A549 (cell line): ENCODE measurements around the gene FSTL4. TPM values are rescaled to one million over a fixed set of nuclear protein-coding genes. Genes with fewer than 3 reads are reported as not detected.

Experiments
- ATAC-seq, 2 experiments: fragments of 200-7000 bp in 1 of 2; fragments of >200 bp in 1 of 2; cut with Nextera tagmentation in 1 of 2; cut with Tn5 transposase in 1 of 2; 3 replicates each; pipeline versions ENCODE4 v1.8.0 to v1.9.1; 2018 to 2020; ENCODE audit warnings: mild to moderate bottlenecking in 1 of 2, moderate library complexity in 1 of 2
- CTCF ChIA-PET: fragments of 300-600 bp; sonication (Branson Sonifier 250); formaldehyde crosslinking; extraction: SDS; loops from one replicate; lab custom pipeline; 2021; ENCODE audit warnings: antibody characterized with exemption, inconsistent platforms; lab: Yijun Ruan, JAX
- POLR2A ChIA-PET: fragments of 350-600 bp; formaldehyde crosslinking; extraction: SDS; loops from one replicate; lab custom pipeline; 2021; ENCODE audit warnings: antibody characterized with exemption, inconsistent platforms; lab: Yijun Ruan, JAX
- DNase-seq, 2 experiments: peaks; one replicate each; pipeline versions ENCODE4 v3.0.0 to v3.0.0-alpha.2; 2011 to 2016; ENCODE audit warnings: low read depth in 1 of 2, low spot score in 1 of 2
- FAIRE-seq: peaks from 2 replicates; lab custom pipeline; 2011; peaks lifted over from hg19 to GRCh38; lab: Jason Lieb, UNC
- H3K27ac ChIP-seq, 2 experiments: fragments of >200 bp; sonication (Bioruptor Twin); formaldehyde crosslinking; 3 replicates each; pipeline ENCODE4 v1.5.1; 2016 to 2017
- H3K4me1 ChIP-seq: fragments of >200 bp; sonication (Bioruptor Twin); formaldehyde crosslinking; 3 replicates; pipeline ENCODE4 v1.6.1; 2016
- H3K4me2 ChIP-seq: fragments of >200 bp; sonication (Bioruptor Twin); formaldehyde crosslinking; 3 replicates; pipeline ENCODE4 v1.6.1; 2016
- H3K4me3 ChIP-seq: fragments of >200 bp; sonication (Bioruptor Twin); formaldehyde crosslinking; 3 replicates; pipeline ENCODE4 v1.5.1; 2016
- H3K9me3 ChIP-seq: fragments of >200 bp; sonication (Bioruptor Twin); formaldehyde crosslinking; 3 replicates; pipeline ENCODE4 v1.6.1; 2016
- CBX8 ChIP-seq: fragments of 200-600 bp; sonication (generic); IDR thresholded peaks from 2 replicates; pipeline ENCODE4 v1.6.1; 2016
- CHD2 ChIP-seq: fragments of 150-350 bp; IDR thresholded peaks from 2 replicates; pipeline ENCODE4 v1.6.1; 2014; ENCODE audit warnings: low read length; ENCODE audit not compliant: partially characterized antibody
- CTCF ChIP-seq: fragments of >200 bp; sonication (Bioruptor Twin); formaldehyde crosslinking; IDR thresholded peaks from 3 replicates; pipeline ENCODE4 v1.5.1; 2016
- EP300 ChIP-seq, 2 experiments: fragments of >200 bp; sonication (Bioruptor Twin); formaldehyde crosslinking; IDR thresholded peaks; 2 replicates in 1 of 2; 3 replicates in 1 of 2; pipeline ENCODE4 v1.6.1; 2016 to 2017
- FOXS1 ChIP-seq: fragments of 250-450 bp; sonication (Bioruptor Pico); IDR thresholded peaks from 2 replicates; pipeline ENCODE4 v1.5.0; 2020; ENCODE audit warnings: mild to moderate bottlenecking, moderate library complexity
- HDAC2 ChIP-seq: fragments of 200-600 bp; sonication (generic); IDR thresholded peaks from 2 replicates; pipeline ENCODE4 v1.6.1; 2016
- HMGXB4 ChIP-seq: fragments of 250-450 bp; sonication (Bioruptor Pico); IDR thresholded peaks from 2 replicates; pipeline ENCODE4 v1.5.0; 2021; ENCODE audit warnings: mild to moderate bottlenecking, moderate library complexity, borderline replicate concordance
- HOXA7 ChIP-seq: fragments of 250-450 bp; sonication (Bioruptor Pico); IDR thresholded peaks from 2 replicates; pipeline ENCODE4 v1.5.0; 2020; ENCODE audit warnings: mild to moderate bottlenecking, moderate library complexity
- HOXB13 ChIP-seq: fragments of 250-450 bp; sonication (Bioruptor Pico); IDR thresholded peaks from 2 replicates; pipeline ENCODE4 v1.5.0; 2020; ENCODE audit warnings: low read depth, mild to moderate bottlenecking, moderate library complexity
- JUNB ChIP-seq: fragments of >200 bp; sonication (Bioruptor Twin); formaldehyde crosslinking; IDR thresholded peaks from 2 replicates; pipeline ENCODE4 v1.6.1; 2016
- KDM1A ChIP-seq: fragments of 200-600 bp; sonication (generic); IDR thresholded peaks from 2 replicates; pipeline ENCODE4 v1.6.1; 2016; ENCODE audit warnings: low read depth, mild to moderate bottlenecking
- NPAS2 ChIP-seq: fragments of 250-450 bp; sonication (Bioruptor Pico); IDR thresholded peaks from 2 replicates; pipeline ENCODE4 v1.8.0; 2022; ENCODE audit warnings: mild to moderate bottlenecking, moderate library complexity, borderline replicate concordance
- PBX3 ChIP-seq: IDR thresholded peaks from 2 replicates; pipeline ENCODE4 v1.6.1; 2012
- RFX5 ChIP-seq: fragments of 450-650 bp; IDR thresholded peaks from 2 replicates; pipeline ENCODE4 v1.7.1; 2014; ENCODE audit warnings: antibody characterized with exemption, mild to moderate bottlenecking, moderate library complexity
- RNF2 ChIP-seq: fragments of 200-600 bp; sonication (generic); IDR thresholded peaks from 2 replicates; pipeline ENCODE4 v1.6.1; 2016; ENCODE audit warnings: low read depth, mild to moderate bottlenecking, antibody characterized with exemption, moderate library complexity, borderline replicate concordance
- SREBF2 ChIP-seq: fragments of 450-650 bp; IDR thresholded peaks from 2 replicates; pipeline ENCODE4 v1.6.1; 2014; ENCODE audit warnings: mild to moderate bottlenecking, moderate library complexity
- ZC3H11A ChIP-seq: fragments of 450-650 bp; IDR thresholded peaks from 2 replicates; pipeline ENCODE4 v1.6.1; 2014; ENCODE audit warnings: antibody characterized with exemption, mild to moderate bottlenecking
- ZNF302 ChIP-seq: fragments of 250-450 bp; sonication (Bioruptor Pico); IDR thresholded peaks from 2 replicates; pipeline ENCODE4 v1.9.0; 2021; ENCODE audit warnings: inconsistent platforms, mild to moderate bottlenecking, moderate library complexity
- WGBS: methylation state at CpG from one replicate; pipeline ENCODE4 v1.1.6; 2017; ENCODE audit errors: missing lambda C conversion rate; 5-methylcytosine and 5-hydroxymethylcytosine counted together
- polyA plus RNA-seq, 4 experiments: library from polyadenylated mRNA; depleted of rRNA in 3 of 4; stranded (reverse); fragments of >200 nt; fragmentation: RNase III in 1 of 4; extraction: RNeasy Plus Mini Kit Qiagen cat#74134 plus additional on column Dnase treatment in 1 of 4; gene quantifications; 2 replicates in 3 of 4; 3 replicates in 1 of 4; pipeline ENCODE4 v1.2.3, GENCODE V29; 2011 to 2017
- TF ChIP-seq, protein P1 (sequence below): fragments of 200-600 bp; sonication (generic); IDR thresholded peaks from 2 replicates; pipeline ENCODE4 v1.6.1; 2016; ENCODE audit warnings: antibody characterized with exemption, mild to moderate bottlenecking, moderate library complexity
- TF ChIP-seq, protein P2 (sequence below): fragments of 150-350 bp; IDR thresholded peaks from 2 replicates; pipeline ENCODE4 v1.6.1; 2014; ENCODE audit warnings: low read depth, mild to moderate bottlenecking, low read length
- TF ChIP-seq, protein P3 (sequence below): fragments of 250-450 bp; sonication (Bioruptor Pico); IDR thresholded peaks from 2 replicates; pipeline ENCODE4 v1.5.0; 2020; ENCODE audit warnings: low read depth, mild to moderate bottlenecking, moderate library complexity

The FSTL4 gene
- polyA plus RNA-seq, 2 of the 4 experiments (the other 2 are of a cell fraction) = 1.6 to 1.8 TPM

DNA sequence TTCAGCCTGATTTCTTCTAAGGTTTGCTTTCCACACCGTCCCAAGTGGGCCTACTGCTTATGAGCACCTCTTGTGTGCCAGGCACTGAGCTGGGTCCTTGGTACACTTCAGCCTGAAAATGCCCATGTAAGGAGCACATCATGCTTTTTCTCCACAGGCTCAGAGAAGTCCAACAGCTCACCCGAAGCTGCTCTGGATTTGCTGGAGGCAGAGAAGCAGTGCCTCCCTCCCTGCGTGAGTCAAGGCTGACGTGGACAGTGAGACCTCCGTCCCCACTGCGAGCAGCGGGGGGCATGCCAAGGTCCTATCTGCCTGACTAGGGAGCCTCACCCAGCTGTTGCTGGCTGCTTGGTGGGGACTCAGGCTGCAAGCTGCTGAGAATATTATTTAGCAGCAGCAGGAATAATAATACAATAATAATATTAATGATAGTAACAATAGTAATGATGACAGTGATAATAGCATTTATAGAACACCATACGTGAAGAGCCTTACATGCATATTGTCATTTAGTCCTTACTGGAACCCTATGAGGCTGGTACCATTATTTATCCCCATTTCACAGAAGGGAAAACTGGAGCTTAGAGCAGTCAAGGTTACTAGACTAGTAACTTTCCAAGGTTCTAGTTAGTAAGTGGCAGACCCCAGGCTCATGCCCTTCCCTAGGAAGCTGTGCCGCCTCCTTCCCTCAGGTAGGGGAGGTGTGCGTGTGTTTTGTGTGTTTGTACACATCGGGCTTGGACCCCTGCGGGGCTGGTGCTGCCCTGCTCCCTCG, 365.8 kb downstream of the FSTL4 start:
- Histone ChIP-seq H3K4me1 (peaks cover 75% of the 10 kb centered on the region), H3K4me3 (no peak overlapping the region)
- CTCF ChIA-PET = interaction anchor here (1.1 to 13.4 kb wide), 14 partner anchors 11 to 623 kb away, joined by 3 to 302 read pairs (median 13); no protein-coding TSS in a partner anchor

DNA sequence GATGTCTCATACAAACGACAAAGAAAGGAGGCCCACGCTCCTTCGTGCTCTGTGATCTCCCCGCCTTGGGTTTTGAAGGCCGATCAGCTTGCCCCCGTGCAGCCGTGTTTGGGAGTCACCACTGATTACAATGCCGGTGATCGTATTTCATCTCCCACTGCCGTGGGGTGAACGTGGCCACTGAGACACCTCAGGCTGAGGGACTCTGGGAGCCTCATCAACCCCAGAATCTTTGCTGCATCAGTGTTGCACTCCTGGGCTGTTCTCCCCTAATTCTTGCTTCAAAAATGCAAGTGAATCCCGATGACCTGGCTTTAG, 366.3 kb downstream of the FSTL4 start:
- FAIRE-seq = no peak
- Histone ChIP-seq H3K27ac (peak overlapping the region; percentile 89 to 94), H3K4me2 (peak overlapping the region; percentile 87), H3K9me3 (no peaks in the 10 kb centered on the region), H3K4me1 (peaks cover 76% of the 10 kb centered on the region), H3K4me3 (no peak overlapping the region)
- no peak for DNase-seq
- ChIA-PET CTCF (interaction anchor here (0.7 to 13.4 kb wide), 6 partner anchors 13 to 130 kb away, joined by 3 to 302 read pairs (median 22); no protein-coding TSS in a partner anchor), POLR2A (interaction anchor here (0.7 to 1.8 kb wide), 4 partner anchors 19 to 136 kb away, joined by 3 to 6 read pairs (median 4); no protein-coding TSS in a partner anchor)
- 6% methylated on average over 12 of the region's 12 CpGs for WGBS
- ATAC-seq = peak; percentile 2 to 17; a peak in 5 of 6 replicates
- TF ChIP-seq HOXA7 (CRISPR knock-in tag) (no peak), ZC3H11A (no peak), FOXS1 (no peak)
- TF ChIP-seq, protein P1, sequence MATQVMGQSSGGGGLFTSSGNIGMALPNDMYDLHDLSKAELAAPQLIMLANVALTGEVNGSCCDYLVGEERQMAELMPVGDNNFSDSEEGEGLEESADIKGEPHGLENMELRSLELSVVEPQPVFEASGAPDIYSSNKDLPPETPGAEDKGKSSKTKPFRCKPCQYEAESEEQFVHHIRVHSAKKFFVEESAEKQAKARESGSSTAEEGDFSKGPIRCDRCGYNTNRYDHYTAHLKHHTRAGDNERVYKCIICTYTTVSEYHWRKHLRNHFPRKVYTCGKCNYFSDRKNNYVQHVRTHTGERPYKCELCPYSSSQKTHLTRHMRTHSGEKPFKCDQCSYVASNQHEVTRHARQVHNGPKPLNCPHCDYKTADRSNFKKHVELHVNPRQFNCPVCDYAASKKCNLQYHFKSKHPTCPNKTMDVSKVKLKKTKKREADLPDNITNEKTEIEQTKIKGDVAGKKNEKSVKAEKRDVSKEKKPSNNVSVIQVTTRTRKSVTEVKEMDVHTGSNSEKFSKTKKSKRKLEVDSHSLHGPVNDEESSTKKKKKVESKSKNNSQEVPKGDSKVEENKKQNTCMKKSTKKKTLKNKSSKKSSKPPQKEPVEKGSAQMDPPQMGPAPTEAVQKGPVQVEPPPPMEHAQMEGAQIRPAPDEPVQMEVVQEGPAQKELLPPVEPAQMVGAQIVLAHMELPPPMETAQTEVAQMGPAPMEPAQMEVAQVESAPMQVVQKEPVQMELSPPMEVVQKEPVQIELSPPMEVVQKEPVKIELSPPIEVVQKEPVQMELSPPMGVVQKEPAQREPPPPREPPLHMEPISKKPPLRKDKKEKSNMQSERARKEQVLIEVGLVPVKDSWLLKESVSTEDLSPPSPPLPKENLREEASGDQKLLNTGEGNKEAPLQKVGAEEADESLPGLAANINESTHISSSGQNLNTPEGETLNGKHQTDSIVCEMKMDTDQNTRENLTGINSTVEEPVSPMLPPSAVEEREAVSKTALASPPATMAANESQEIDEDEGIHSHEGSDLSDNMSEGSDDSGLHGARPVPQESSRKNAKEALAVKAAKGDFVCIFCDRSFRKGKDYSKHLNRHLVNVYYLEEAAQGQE = no peak
- TF ChIP-seq, protein P2, sequence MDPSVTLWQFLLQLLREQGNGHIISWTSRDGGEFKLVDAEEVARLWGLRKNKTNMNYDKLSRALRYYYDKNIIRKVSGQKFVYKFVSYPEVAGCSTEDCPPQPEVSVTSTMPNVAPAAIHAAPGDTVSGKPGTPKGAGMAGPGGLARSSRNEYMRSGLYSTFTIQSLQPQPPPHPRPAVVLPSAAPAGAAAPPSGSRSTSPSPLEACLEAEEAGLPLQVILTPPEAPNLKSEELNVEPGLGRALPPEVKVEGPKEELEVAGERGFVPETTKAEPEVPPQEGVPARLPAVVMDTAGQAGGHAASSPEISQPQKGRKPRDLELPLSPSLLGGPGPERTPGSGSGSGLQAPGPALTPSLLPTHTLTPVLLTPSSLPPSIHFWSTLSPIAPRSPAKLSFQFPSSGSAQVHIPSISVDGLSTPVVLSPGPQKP = no peak

More for the DNA sequence above, 365.8 kb downstream of the FSTL4 start:
- H3K27ac ChIP-seq = peak overlapping the region; percentile 89 to 94
- POLR2A ChIA-PET = interaction anchor here (1.1 to 1.8 kb wide), 2 partner anchors 20 to 135 kb away, joined by 5 to 6 read pairs; no protein-coding TSS in a partner anchor
- H3K4me2 ChIP-seq = peak overlapping the region; percentile 87
- no peaks in the 10 kb centered on the region for H3K9me3 ChIP-seq
- 50% methylated on average over 13 of the region's 13 CpGs for WGBS
- ATAC-seq (peak; percentile 8 to 15; a peak in 5 of 6 replicates), FAIRE-seq (no peak), DNase-seq (peak in 1 of 2 experiments; percentile 56)
- TF ChIP-seq CHD2 = no peak
- TF ChIP-seq EP300 (IDR thresholded peaks at IDR 0.05) = no peak
- no peak for TF ChIP-seq NPAS2 (CRISPR knock-in tag)
- TF ChIP-seq RFX5 = no peak
- TF ChIP-seq FOXS1 = no peak
- TF ChIP-seq HDAC2 = 0 out of 2 replicates have a peak, but pooled peaks have one; percentile 30
- TF ChIP-seq HOXB13 = no peak
- no peak for TF ChIP-seq HOXA7 (CRISPR knock-in tag)
- no peak for TF ChIP-seq SREBF2
- no peak for TF ChIP-seq PBX3
- no peak for TF ChIP-seq ZNF302 (CRISPR knock-in tag)
- no peak for TF ChIP-seq RNF2
- TF ChIP-seq KDM1A = 0 out of 2 replicates have a peak, but pooled peaks have one; percentile 61
- TF ChIP-seq HMGXB4 (CRISPR knock-in tag) = no peak
- no peak for TF ChIP-seq CBX8
- TF ChIP-seq JUNB = no peak
- no peak for TF ChIP-seq CTCF
- TF ChIP-seq, protein P3, sequence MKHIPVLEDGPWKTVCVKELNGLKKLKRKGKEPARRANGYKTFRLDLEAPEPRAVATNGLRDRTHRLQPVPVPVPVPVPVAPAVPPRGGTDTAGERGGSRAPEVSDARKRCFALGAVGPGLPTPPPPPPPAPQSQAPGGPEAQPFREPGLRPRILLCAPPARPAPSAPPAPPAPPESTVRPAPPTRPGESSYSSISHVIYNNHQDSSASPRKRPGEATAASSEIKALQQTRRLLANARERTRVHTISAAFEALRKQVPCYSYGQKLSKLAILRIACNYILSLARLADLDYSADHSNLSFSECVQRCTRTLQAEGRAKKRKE = no peak
